ENCODE measurements around the gene TSLP. TPM values are rescaled to one million over a fixed set of nuclear protein-coding genes. Genes with fewer than 3 reads are reported as not detected.

The TSLP gene
- polyA plus RNA-seq, 1 of the 3 experiments (the other 2 are of a cell fraction) = 1.3 TPM

GRCh38 chr5:111043712-111044506 is 27.6 kb upstream of the TSLP start:
- no peaks in the 10 kb centered on the region for H3K36me3 ChIP-seq (replicated peaks in 1 of 2; ENCODE audit: control insufficient read depth in 1 of 2, insufficient read depth in 2 of 2, low read length in 1 of 2)
- peak overlapping the region; percentile 24; the same call in 1 of the 2 replicates for H3K4me2 ChIP-seq
- no peaks in the 10 kb centered on the region for H3K9me2 ChIP-seq
- H3K4me3 ChIP-seq (ENCODE audit: low read depth in 2 of 2, low read length in 1 of 2) = no peak overlapping the region
- CTCF ChIA-PET = interaction anchor here (0.9 kb wide), 1 partner anchor 20 kb away, joined by 3 read pairs; no protein-coding TSS in a partner anchor
- H3K4me1 ChIP-seq (ENCODE audit: control insufficient read depth in 1 of 2, insufficient read depth in 2 of 2, low read depth in 1 of 2, low read length in 1 of 2) = peaks cover 0 to 9% of the 10 kb centered on the region in 2 experiments; a peak in 3 of 4 replicates
- H3F3A ChIP-seq (replicated peaks; ENCODE audit: insufficient read depth) = peaks cover 21% of the 10 kb centered on the region
- H3K9ac ChIP-seq = no peak overlapping the region; the same call in 1 of the 2 replicates
- no peaks in the 10 kb centered on the region for H3K9me3 ChIP-seq
- POLR2A ChIA-PET = no interaction called here
- no peaks in the 10 kb centered on the region for H3K79me2 ChIP-seq (ENCODE audit: insufficient read depth)
- H2AFZ ChIP-seq (ENCODE audit: low read depth) = no peak overlapping the region
- H3K27me3 ChIP-seq (ENCODE audit: insufficient read depth) = no peaks in the 10 kb centered on the region
- no peaks in the 10 kb centered on the region for H4K20me1 ChIP-seq (ENCODE audit: insufficient read depth)
- peak; percentile 33 for DNase-seq
- WGBS (ENCODE audit: low lambda C conversion rate) = under 1% methylated on average over 5 of the region's 5 CpGs
- peak overlapping the region; percentile 86 to 91 for H3K27ac ChIP-seq (ENCODE audit: low read depth in 2 of 2, low read length in 1 of 2)
- TF ChIP-seq RFX5 (IDR thresholded peaks at IDR 0.05; ENCODE audit: low read length) (no peak), CTCF (IDR thresholded peaks at IDR 0.05) (no peak), NRF1 (IDR thresholded peaks at IDR 0.05; ENCODE audit: low read depth, low read length) (no peak), IRF3 (IDR thresholded peaks at IDR 0.05; ENCODE audit: low read depth, low read length) (no peak), GATA2 (CRISPR knock-in tag; IDR thresholded peaks at IDR 0.05) (peak; percentile 67), NFIC (IDR thresholded peaks at IDR 0.05; ENCODE audit: borderline replicate concordance) (peak; percentile 81), TEAD4 (IDR thresholded peaks at IDR 0.05; ENCODE audit: borderline replicate concordance, insufficient read depth) (peak; percentile 58; the same call in 1 of the 2 replicates), RAD21 (IDR thresholded peaks at IDR 0.05; ENCODE audit: low read length) (peak; percentile 20), FOXJ3 (CRISPR knock-in tag; IDR thresholded peaks at IDR 0.05) (0 out of 2 replicates have a peak, but pooled peaks have one; percentile 58), REST (IDR thresholded peaks at IDR 0.05; ENCODE audit: low read depth, low read length) (no peak), MXI1 (IDR thresholded peaks at IDR 0.05; ENCODE audit: low read depth, low read length) (peak; percentile 22; the same call in 1 of the 2 replicates), EP300 (IDR thresholded peaks at IDR 0.05; ENCODE audit: borderline replicate concordance in 1 of 2, low read depth in 1 of 2, low read length in 1 of 2) (peak; percentile 69 to 76; a peak in 3 of 4 replicates), FOXM1 (IDR thresholded peaks at IDR 0.05; ENCODE audit: low read depth) (peak; percentile 55; the same call in 1 of the 2 replicates), PBX3 (IDR thresholded peaks at IDR 0.05) (peak; percentile 77), POLR2AphosphoS5 (IDR thresholded peaks at IDR 0.05; ENCODE audit: low read depth, low read length) (peak; percentile 52; the same call in 1 of the 2 replicates), SMC3 (IDR thresholded peaks at IDR 0.05; ENCODE audit: low read depth, low read length) (no peak), RCOR1 (IDR thresholded peaks at IDR 0.05; ENCODE audit: low read length) (0 out of 2 replicates have a peak, but pooled peaks have one; percentile 6)
- TF ChIP-seq, protein P1, sequence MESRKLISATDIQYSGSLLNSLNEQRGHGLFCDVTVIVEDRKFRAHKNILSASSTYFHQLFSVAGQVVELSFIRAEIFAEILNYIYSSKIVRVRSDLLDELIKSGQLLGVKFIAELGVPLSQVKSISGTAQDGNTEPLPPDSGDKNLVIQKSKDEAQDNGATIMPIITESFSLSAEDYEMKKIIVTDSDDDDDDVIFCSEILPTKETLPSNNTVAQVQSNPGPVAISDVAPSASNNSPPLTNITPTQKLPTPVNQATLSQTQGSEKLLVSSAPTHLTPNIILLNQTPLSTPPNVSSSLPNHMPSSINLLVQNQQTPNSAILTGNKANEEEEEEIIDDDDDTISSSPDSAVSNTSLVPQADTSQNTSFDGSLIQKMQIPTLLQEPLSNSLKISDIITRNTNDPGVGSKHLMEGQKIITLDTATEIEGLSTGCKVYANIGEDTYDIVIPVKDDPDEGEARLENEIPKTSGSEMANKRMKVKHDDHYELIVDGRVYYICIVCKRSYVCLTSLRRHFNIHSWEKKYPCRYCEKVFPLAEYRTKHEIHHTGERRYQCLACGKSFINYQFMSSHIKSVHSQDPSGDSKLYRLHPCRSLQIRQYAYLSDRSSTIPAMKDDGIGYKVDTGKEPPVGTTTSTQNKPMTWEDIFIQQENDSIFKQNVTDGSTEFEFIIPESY (IDR thresholded peaks at IDR 0.05; ENCODE audit: borderline replicate concordance, low read depth) = 0 out of 2 replicates have a peak, but pooled peaks have one; percentile 6
- TF ChIP-seq, protein P2, sequence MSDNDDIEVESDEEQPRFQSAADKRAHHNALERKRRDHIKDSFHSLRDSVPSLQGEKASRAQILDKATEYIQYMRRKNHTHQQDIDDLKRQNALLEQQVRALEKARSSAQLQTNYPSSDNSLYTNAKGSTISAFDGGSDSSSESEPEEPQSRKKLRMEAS (IDR thresholded peaks at IDR 0.05; ENCODE audit: low read depth) = no peak
- TF ChIP-seq, protein P3, sequence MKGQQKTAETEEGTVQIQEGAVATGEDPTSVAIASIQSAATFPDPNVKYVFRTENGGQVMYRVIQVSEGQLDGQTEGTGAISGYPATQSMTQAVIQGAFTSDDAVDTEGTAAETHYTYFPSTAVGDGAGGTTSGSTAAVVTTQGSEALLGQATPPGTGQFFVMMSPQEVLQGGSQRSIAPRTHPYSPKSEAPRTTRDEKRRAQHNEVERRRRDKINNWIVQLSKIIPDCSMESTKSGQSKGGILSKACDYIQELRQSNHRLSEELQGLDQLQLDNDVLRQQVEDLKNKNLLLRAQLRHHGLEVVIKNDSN (IDR thresholded peaks at IDR 0.05; ENCODE audit: borderline replicate concordance, low read depth) = no peak

Measured in SK-N-SH (cell line).